ENCODE data around the gene MFAP4. TPM values are rescaled to one million over a fixed set of nuclear protein-coding genes. Genes with fewer than 3 reads are reported as not detected.
"Not testable (repeated sequence)": the region's sequence is repeated elsewhere in the genome, so short reads cannot be mapped to it uniquely, and the experiment has no call there.

The MFAP4 gene
- total and polyA plus RNA-seq, 5 donors from 2014 or later, result not detected

DNA sequence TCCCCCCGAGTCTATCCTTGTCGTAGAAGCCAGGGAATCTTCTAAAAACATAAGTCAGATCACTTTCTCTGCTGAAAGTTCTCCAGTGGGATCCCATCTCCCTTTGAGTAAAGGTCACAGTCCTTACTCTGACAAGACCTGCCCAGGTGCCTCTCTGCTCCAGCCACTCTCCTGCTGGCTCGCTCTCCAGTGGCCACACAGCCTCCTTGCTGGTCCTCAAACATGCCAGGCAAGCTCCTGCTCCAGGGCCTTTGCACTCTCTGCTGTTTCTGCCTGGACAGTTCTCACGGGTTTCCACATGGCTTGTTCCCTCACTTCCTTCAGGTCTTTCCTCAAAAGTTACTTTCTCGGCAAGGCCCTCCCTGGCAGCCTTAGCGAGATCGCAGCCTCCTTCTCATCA lies 27.8 kb downstream of the MFAP4 start:
- DNase-seq (no peak), ATAC-seq (ENCODE audit: low read depth in 2 of 2) (no peak)
- H3K4me1 Mint-ChIP-seq, result peaks cover 0 to 11% (median 2%) of the 10 kb centered on the region in 4 donors
- Histone ChIP-seq H3K4me1 (ENCODE audit: control insufficient read depth, insufficient read depth, low read length, poor library complexity, severe bottlenecking) (peaks cover 11% of the 10 kb centered on the region), H3K4me3 (ENCODE audit: low read depth, low read length) (no peak overlapping the region), H3K27ac (ENCODE audit: insufficient read depth, low read length, poor library complexity, severe bottlenecking) (no peak overlapping the region), H3K27me3 (ENCODE audit: control insufficient read depth, insufficient read depth, low read length) (no peaks in the 10 kb centered on the region), H3K36me3 (ENCODE audit: control insufficient read depth, insufficient read depth, low read length) (no peaks in the 10 kb centered on the region), H3K9me3 (ENCODE audit: control insufficient read depth in 2 of 2, low read length in 2 of 2) (no peaks in the 10 kb centered on the region)
- no peaks in the 10 kb centered on the region for H3K36me3 Mint-ChIP-seq
- no peaks in the 10 kb centered on the region for H3K9me3 Mint-ChIP-seq
- H3K27ac Mint-ChIP-seq, result peak overlapping the region in 2 of 3 donors; percentile 70 to 77
- H3K27me3 Mint-ChIP-seq, result peaks cover 33% of the 10 kb centered on the region
- no peak overlapping the region for H3K4me3 Mint-ChIP-seq

DNA sequence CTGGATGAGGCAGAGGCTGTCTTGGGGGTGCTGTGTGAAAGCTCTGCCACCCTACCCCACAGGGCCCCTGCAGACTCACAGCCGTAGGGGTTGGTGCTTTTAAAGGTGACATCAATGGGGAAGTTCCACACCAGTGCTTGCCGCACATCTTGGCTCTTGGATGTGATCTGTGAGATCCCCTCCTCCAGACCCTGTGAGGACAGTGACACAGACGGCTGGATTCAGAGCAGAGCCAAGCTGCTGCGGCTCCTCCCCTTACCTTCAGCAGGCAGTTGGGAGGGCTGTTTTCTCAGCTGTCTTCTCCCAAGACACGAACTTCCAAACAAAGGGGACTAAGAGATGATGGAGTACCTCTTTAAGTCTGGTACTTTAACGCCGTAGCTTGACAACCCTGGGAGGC lies 29.2 kb downstream of the MFAP4 start:
- H3K36me3 ChIP-seq (ENCODE audit: control insufficient read depth, insufficient read depth, low read length), result no peaks in the 10 kb centered on the region
- Mint-ChIP-seq H3K9me3 (no peaks in the 10 kb centered on the region), H3K36me3 (no peaks in the 10 kb centered on the region), H3K4me1 (peaks cover 0 to 9% (median 2%) of the 10 kb centered on the region in 4 donors), H3K4me3 (no peak overlapping the region), H3K27me3 (peaks cover 28% of the 10 kb centered on the region), H3K27ac (no peak overlapping the region)
- no peak for ATAC-seq (ENCODE audit: low read depth in 2 of 2)
- no peak for DNase-seq
- H3K9me3 ChIP-seq (ENCODE audit: control insufficient read depth in 2 of 2, low read length in 2 of 2), result no peaks in the 10 kb centered on the region
- no peak overlapping the region for H3K27ac ChIP-seq (ENCODE audit: insufficient read depth, low read length, poor library complexity, severe bottlenecking)
- no peak overlapping the region for H3K4me3 ChIP-seq (ENCODE audit: low read depth, low read length)
- peaks cover 7% of the 10 kb centered on the region for H3K4me1 ChIP-seq (ENCODE audit: control insufficient read depth, insufficient read depth, low read length, poor library complexity, severe bottlenecking)
- no peaks in the 10 kb centered on the region for H3K27me3 ChIP-seq (ENCODE audit: control insufficient read depth, insufficient read depth, low read length)

DNA sequence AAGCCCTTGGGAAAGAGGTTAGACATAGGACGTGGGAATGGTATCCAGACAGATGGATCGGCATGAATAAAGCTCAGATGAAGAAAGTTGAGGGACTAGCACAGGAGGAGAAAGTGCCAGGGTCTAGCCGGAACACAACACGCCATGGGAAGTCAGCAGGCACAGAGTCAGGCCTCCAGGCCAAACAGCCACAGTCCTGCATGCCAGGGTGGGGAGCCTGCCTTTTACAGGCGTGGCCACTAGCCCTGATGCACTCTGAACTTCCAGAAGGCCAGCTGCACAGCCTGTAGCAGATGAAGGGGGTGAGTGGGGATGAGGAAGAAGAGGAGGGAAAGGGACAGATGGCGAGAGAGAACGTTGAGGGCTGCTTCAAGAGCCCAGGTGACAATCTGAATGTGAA lies 29.6 kb downstream of the MFAP4 start:
- no peak for ATAC-seq (ENCODE audit: low read depth in 2 of 2)
- no peak overlapping the region for H3K27ac Mint-ChIP-seq

DNA sequence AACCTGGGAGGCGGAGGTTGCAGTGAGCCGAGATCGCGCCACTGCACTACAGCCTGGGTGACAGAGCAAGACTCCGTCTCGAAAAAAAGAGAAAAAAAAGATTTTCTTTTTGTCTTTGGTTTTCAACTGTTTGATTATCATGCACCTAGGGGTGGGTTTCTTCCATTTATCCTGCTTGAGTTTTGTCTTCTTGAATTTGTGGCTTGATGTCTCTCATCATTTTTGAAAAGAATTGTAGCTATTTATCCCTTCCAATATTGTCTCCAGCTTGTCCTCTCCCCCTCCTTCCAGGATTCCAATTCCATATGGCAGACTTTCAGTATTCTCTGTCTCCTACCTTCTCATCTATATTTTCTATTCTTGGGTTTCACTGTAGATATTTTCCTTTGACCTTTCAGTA lies 32.2 kb downstream of the MFAP4 start:
- Histone ChIP-seq H3K36me3 (ENCODE audit: control insufficient read depth, insufficient read depth, low read length) (no peaks in the 10 kb centered on the region), H3K27me3 (ENCODE audit: control insufficient read depth, insufficient read depth, low read length) (no peaks in the 10 kb centered on the region), H3K27ac (ENCODE audit: insufficient read depth, low read length, poor library complexity, severe bottlenecking) (no peak overlapping the region), H3K4me3 (ENCODE audit: low read depth, low read length) (no peak overlapping the region), H3K9me3 (ENCODE audit: control insufficient read depth in 2 of 2, low read length in 2 of 2) (no peaks in the 10 kb centered on the region), H3K4me1 (ENCODE audit: control insufficient read depth, insufficient read depth, low read length, poor library complexity, severe bottlenecking) (no peaks in the 10 kb centered on the region)
- H3K27ac Mint-ChIP-seq, result no peak overlapping the region
- no peaks in the 10 kb centered on the region for H3K36me3 Mint-ChIP-seq
- no peak for ATAC-seq (ENCODE audit: low read depth in 2 of 2)
- H3K27me3 Mint-ChIP-seq, result peaks cover 26% of the 10 kb centered on the region
- no peaks in the 10 kb centered on the region for H3K4me1 Mint-ChIP-seq
- no peak for DNase-seq
- H3K4me3 Mint-ChIP-seq, result no peak overlapping the region
- no peaks in the 10 kb centered on the region for H3K9me3 Mint-ChIP-seq

More for the DNA sequence above, 29.6 kb downstream of the MFAP4 start:
- no peak for DNase-seq
- H3K27ac ChIP-seq (ENCODE audit: insufficient read depth, low read length, poor library complexity, severe bottlenecking), result no peak overlapping the region
- H3K36me3 ChIP-seq (ENCODE audit: control insufficient read depth, insufficient read depth, low read length), result no peaks in the 10 kb centered on the region
- peaks cover 24% of the 10 kb centered on the region for H3K27me3 Mint-ChIP-seq
- H3K4me3 Mint-ChIP-seq, result peak overlapping the region in 1 of 4 donors; percentile 14
- no peak overlapping the region for H3K4me3 ChIP-seq (ENCODE audit: low read depth, low read length)
- H3K36me3 Mint-ChIP-seq, result no peaks in the 10 kb centered on the region
- no peaks in the 10 kb centered on the region for H3K9me3 ChIP-seq (ENCODE audit: control insufficient read depth in 2 of 2, low read length in 2 of 2)
- peaks cover 6% of the 10 kb centered on the region for H3K4me1 ChIP-seq (ENCODE audit: control insufficient read depth, insufficient read depth, low read length, poor library complexity, severe bottlenecking)
- no peaks in the 10 kb centered on the region for H3K9me3 Mint-ChIP-seq
- no peaks in the 10 kb centered on the region for H3K27me3 ChIP-seq (ENCODE audit: control insufficient read depth, insufficient read depth, low read length)
- peaks cover 0 to 9% (median 2%) of the 10 kb centered on the region in 4 donors for H3K4me1 Mint-ChIP-seq

DNA sequence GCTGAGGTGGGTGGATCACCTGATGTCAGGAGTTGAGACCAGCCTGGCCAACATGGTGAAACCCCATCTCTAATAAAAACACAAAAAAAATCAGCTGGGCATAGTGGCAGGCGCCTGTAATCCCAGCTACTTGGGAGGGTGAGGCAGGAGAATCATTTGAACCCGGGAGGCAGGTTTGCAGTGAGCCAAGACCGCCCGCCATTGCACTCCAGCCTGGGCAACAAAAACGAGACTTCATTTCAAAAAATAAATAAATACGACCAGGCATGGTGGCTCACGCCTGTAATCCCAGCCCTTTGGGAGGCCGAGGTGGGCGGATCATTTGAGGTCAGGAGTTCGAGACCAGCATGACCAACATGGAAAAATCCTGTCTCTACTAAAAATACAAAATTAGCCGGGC lies 33.6 kb downstream of the MFAP4 start:
- peaks cover 13% of the 10 kb centered on the region for H3K27me3 Mint-ChIP-seq
- H3K9me3 Mint-ChIP-seq; H3K4me3 Mint-ChIP-seq; H3K4me1 ChIP-seq (ENCODE audit: control insufficient read depth, insufficient read depth, low read length, poor library complexity, severe bottlenecking); H3K36me3 ChIP-seq (ENCODE audit: control insufficient read depth, insufficient read depth, low read length); H3K4me3 ChIP-seq (ENCODE audit: low read depth, low read length); H3K27ac Mint-ChIP-seq; H3K9me3 ChIP-seq (ENCODE audit: control insufficient read depth in 2 of 2, low read length in 2 of 2); ATAC-seq (ENCODE audit: low read depth in 2 of 2); H3K4me1 Mint-ChIP-seq; H3K27ac ChIP-seq (ENCODE audit: insufficient read depth, low read length, poor library complexity, severe bottlenecking); H3K36me3 Mint-ChIP-seq; DNase-seq; H3K27me3 ChIP-seq (ENCODE audit: control insufficient read depth, insufficient read depth, low read length): not testable (repeated sequence)

DNA sequence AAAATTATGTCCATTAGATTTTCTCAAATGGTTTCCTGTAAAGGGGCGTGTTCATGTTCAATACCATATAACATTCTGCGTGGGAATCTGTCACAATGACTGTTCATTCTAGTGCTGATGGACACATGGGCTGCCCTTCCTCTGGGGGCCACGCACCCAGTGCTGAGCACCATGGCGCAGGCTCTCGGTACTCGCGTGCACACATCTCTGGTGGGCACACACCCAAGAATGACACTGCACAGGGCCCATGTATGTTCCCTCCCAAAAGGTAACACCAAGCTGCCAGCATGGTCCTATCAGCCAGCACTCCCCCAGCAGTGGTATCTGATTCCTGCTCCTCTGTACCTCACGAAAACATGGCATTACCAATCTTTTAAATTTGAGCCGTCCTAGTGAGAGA lies 38.2 kb downstream of the MFAP4 start:
- H3K4me1 ChIP-seq (ENCODE audit: control insufficient read depth, insufficient read depth, low read length, poor library complexity, severe bottlenecking), result no peaks in the 10 kb centered on the region
- DNase-seq (no peak), ATAC-seq (ENCODE audit: low read depth in 2 of 2) (no peak)
- Mint-ChIP-seq H3K27me3 (peaks cover 7% of the 10 kb centered on the region), H3K36me3 (no peaks in the 10 kb centered on the region), H3K9me3 (no peaks in the 10 kb centered on the region), H3K4me3 (no peak overlapping the region), H3K27ac (no peak overlapping the region), H3K4me1 (no peaks in the 10 kb centered on the region)
- H3K36me3 ChIP-seq (ENCODE audit: control insufficient read depth, insufficient read depth, low read length), result no peaks in the 10 kb centered on the region
- no peak overlapping the region for H3K27ac ChIP-seq (ENCODE audit: insufficient read depth, low read length, poor library complexity, severe bottlenecking)
- H3K27me3 ChIP-seq (ENCODE audit: control insufficient read depth, insufficient read depth, low read length), result no peaks in the 10 kb centered on the region
- H3K9me3 ChIP-seq (ENCODE audit: control insufficient read depth in 2 of 2, low read length in 2 of 2), result no peaks in the 10 kb centered on the region
- H3K4me3 ChIP-seq (ENCODE audit: low read depth, low read length), result no peak overlapping the region

DNA sequence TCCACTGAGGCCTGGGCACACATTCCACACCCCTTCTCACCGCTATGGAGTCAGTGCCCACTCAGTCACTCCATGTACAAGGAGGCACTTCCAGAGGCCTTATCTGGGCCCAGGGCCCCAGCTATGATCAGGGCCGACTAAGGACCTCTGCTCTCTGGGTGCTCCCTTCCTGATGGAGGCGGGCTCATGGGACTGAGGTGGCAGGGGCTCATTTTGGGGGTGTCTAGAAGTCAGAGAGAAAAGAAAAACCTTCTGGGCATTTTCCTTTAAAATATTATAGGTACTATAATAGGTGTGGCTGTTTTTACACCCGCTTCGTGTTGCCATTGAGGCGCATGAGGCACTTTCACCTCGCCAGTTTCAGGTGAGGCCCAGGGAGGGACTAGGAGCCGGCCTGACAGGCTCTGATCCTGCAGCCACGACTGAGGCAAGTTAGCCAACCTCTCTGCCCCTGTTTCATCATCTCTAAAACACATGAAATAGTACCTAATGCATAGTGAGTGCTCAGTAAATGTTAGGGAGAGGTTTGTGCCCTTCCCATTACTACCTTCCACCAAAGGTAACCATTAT lies 38.8 kb downstream of the MFAP4 start:
- Mint-ChIP-seq H3K36me3 (no peaks in the 10 kb centered on the region), H3K4me1 (no peaks in the 10 kb centered on the region), H3K27me3 (peaks cover 7% of the 10 kb centered on the region), H3K27ac (no peak overlapping the region), H3K9me3 (no peaks in the 10 kb centered on the region), H3K4me3 (no peak overlapping the region)
- Histone ChIP-seq H3K4me3 (ENCODE audit: low read depth, low read length) (no peak overlapping the region), H3K36me3 (ENCODE audit: control insufficient read depth, insufficient read depth, low read length) (no peaks in the 10 kb centered on the region), H3K9me3 (ENCODE audit: control insufficient read depth in 2 of 2, low read length in 2 of 2) (no peaks in the 10 kb centered on the region), H3K4me1 (ENCODE audit: control insufficient read depth, insufficient read depth, low read length, poor library complexity, severe bottlenecking) (no peaks in the 10 kb centered on the region), H3K27ac (ENCODE audit: insufficient read depth, low read length, poor library complexity, severe bottlenecking) (no peak overlapping the region), H3K27me3 (ENCODE audit: control insufficient read depth, insufficient read depth, low read length) (no peaks in the 10 kb centered on the region)
- DNase-seq (no peak), ATAC-seq (ENCODE audit: low read depth in 2 of 2) (no peak)

DNA sequence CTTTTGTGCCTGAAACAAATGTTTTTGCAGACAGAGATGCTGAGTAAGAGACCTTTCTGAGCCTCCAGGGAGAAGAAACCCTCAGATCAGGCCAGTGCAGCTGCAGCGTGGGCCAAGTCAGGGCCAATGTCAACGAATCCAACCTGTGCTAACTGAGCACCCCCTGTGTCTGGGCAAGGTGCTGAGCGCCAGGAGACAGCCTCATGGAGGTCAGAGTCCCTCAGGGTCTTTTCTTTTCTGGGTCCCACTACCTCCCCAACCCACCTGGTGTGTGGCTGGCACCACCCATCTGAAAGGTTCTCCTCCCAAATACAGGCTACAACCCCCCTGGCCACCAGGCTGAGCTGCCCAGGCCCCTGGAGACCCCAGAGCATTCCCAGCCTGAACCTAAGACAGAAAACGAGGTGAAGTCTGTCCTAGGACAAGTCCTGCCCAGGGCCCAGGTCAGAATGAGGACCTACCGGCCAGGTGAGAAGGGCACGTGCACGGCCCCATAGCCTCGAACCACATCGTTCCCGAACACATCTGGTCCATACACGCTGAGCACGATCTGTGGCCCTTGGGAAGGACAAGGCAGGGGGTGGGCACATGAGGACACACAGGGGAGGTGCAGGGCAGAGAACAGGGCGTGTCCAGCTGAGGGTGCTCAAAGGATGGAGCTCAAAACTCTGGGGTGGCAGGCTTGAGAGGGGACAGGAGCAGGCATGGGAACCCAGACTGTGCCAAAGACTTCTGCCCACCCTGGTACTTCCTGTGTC lies 39.5 kb downstream of the MFAP4 start:
- Mint-ChIP-seq H3K4me1 (no peaks in the 10 kb centered on the region), H3K36me3 (no peaks in the 10 kb centered on the region)

More for the DNA sequence above, 39.5 kb downstream of the MFAP4 start:
- Mint-ChIP-seq H3K27ac (no peak overlapping the region), H3K9me3 (no peaks in the 10 kb centered on the region), H3K4me3 (no peak overlapping the region), H3K27me3 (peaks cover 7% of the 10 kb centered on the region)
- ATAC-seq (ENCODE audit: low read depth in 2 of 2) (no peak), DNase-seq (no peak)
- Histone ChIP-seq H3K27me3 (ENCODE audit: control insufficient read depth, insufficient read depth, low read length) (no peaks in the 10 kb centered on the region), H3K36me3 (ENCODE audit: control insufficient read depth, insufficient read depth, low read length) (no peaks in the 10 kb centered on the region), H3K9me3 (ENCODE audit: control insufficient read depth in 2 of 2, low read length in 2 of 2) (no peaks in the 10 kb centered on the region), H3K4me3 (ENCODE audit: low read depth, low read length) (no peak overlapping the region), H3K4me1 (ENCODE audit: control insufficient read depth, insufficient read depth, low read length, poor library complexity, severe bottlenecking) (no peaks in the 10 kb centered on the region), H3K27ac (ENCODE audit: insufficient read depth, low read length, poor library complexity, severe bottlenecking) (no peak overlapping the region)

Measured in CD4-positive, CD25-positive, alpha-beta regulatory T cell (primary cell).